Effector CD4-positive, alpha-beta T cell (primary cell): Measurements from ENCODE around the gene FMN2.

Experiments
- DNase-seq: peaks from one replicate; pipeline ENCODE4 v3.0.0-alpha.2; 2020

The FMN2 gene

DNA sequence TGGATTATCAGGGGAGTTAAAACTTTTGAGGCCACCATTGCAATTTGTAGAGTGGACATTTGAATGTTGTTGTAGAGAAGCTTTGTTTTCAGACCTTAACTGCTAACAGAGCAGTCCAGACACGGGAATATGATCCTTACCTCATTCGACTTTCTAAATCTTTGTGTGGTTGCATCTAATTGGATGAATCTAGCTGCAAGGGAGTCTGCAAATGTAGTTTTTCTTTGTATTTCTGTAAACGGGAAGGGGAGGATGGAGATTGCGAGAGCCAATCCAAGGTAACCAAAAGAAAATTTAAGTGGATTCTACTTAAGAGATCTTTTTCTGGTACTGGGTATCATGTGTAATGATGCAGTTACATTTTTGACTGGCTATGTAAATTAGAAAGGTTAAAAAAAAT, 110.2 kb downstream of the FMN2 start:
- no peak for DNase-seq

DNA sequence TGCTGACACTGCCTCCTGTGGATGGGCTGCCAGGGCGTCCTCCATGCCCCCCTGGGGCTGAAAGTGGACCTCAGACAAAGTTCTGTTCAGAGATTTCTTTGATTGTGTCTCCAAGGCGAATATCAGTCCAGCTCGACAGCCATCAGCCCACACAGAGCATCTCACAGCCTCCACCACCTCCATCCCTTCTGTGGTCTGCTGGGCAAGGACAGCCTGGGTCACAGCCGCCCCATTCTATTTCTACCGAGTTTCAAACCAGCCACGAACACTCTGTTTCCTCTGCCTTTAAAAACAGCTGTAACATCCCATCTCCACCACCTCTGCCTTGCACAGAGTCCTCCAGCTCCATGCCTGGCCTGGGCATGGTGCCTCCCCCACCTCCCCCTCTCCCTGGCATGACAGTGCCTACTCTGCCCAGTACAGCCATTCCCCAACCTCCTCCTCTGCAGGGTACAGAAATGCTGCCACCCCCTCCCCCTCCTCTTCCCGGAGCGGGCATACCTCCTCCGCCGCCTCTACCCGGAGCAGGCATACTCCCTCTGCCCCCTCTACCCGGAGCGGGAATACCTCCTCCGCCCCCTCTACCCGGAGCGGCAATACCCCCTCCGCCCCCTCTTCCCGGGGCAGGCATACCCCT, 115.5 kb downstream of the FMN2 start:
- DNase-seq: no peak

DNA sequence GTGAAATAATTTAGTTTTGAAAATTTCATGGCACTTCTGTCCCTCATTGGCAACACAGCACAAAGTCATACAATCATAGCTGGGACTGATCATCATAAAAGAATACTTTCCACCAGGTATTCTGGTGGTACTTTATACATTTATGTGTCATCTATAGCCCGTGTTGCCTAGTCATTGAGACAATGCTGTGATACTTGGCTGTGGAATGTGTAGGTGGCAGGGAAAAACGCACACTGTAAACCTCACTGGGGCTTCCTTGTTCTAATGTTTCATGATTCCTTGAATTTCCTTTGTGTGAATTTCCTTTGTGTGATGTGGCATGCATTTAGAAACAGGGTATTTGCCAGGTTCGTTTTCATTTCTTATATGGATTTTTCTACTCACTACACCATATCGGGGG, 118.3 kb downstream of the FMN2 start:
- no peak for DNase-seq

DNA sequence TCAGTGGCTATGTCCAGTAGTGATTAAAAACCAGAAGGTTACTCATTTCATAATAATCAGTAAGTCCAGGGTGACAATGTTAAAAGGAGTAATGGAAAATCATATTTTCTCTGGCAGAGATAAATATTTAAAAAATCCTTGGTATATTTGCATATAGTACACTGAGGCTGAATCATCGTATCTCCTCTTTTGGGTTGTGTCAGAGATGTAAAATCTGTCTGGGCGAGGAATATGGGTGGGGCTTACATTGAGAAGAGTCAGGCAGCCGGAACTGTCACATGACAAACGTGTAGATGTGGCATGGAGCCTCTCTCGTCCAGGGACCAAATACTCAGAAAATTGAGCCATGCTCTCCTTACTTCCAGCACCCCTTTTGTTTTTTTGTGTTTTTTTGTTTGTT, 120.9 kb downstream of the FMN2 start:
- DNase-seq: no peak

DNA sequence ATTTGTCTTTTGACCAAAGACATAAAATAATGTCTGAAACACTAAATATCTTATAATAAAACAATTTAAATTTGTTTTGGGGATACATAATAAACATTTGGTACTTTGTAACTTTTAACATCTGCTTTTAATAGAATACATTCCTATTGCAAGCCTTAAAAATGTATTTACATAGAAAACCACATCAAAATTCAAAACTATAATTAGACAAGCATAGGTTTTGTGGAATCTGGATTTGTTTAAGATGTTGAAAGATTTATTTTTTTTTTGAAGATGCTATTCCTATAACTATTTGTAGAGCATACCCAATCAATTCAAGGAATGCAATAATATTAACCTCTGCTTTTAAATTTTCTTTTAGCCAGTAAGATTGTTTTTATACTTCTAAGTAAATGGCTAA, 125.7 kb downstream of the FMN2 start:
- DNase-seq: no peak

DNA sequence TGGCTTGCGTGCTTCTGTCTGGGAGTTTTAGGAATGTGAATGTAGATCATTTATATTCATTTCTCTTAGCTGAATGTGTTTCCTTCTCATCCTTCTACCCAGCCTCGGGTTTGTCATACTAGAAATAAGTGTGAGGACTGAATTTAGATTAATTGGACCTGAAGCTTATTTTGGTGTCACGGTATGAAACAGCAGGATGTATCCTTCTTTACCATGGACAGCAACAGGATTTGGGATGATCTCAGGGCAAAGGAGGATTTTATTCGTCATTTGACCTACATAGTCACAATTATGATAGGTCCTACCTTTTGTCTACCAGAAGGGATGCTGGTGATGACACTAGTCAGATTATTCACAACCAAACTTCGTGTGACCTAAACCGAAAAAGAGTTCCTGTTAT, 127.4 kb downstream of the FMN2 start:
- DNase-seq: no peak

DNA sequence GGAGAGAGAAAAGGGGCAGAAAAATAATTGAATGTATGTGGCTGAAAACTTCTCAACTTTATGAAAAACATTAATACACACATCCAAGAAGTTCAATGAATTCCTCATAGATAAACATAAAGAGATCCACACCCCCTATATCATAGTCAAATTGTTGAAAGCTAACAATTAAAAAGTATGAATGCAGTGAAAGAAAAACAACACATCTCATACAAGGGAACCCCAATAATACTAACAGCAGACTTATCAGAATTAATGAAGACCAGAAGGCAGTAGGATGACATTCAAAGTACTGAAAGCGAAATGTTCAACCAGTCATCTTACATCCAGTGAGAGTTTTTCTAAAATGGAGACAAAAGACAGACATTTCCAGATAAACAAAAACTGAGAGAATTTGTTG, 134.4 kb downstream of the FMN2 start:
- DNase-seq: no peak

DNA sequence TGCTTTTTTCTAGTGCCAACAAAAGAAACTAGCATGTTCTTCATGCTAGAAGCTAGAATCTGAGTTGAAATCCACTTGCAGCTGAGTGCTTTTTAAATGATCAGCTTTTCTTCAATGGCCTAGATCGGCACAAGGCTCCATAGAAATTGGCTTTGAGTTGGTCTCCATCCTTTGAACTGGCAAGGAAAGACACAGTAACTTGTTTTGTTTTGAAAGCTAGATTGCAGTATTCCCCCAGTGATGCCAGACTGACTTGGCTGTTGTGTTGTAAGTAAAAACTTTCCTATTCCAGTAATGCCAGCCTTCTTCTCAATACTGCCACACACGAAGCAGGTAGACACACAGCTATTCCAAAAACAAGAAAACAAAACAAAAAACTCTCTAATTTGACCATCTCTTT, 139.1 kb downstream of the FMN2 start:
- no peak for DNase-seq

DNA sequence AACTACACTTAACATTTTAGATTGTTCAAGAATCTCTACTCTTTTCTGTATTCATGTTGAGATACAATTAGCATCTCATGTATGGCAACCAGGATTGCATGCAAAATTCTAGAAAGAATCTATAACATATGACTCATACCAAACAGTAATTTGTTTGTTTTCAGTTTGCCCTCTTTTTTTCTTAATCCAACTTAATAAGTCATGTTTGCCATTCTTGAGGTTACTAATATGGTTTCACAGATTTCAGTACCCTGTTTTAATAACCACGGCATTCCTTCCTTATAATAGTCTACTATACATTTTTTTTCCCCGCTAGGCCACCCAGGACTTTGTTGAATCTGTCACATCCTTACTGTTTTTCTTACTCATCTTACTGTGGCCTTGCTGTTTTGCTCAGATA, 140.8 kb downstream of the FMN2 start:
- no peak for DNase-seq

DNA sequence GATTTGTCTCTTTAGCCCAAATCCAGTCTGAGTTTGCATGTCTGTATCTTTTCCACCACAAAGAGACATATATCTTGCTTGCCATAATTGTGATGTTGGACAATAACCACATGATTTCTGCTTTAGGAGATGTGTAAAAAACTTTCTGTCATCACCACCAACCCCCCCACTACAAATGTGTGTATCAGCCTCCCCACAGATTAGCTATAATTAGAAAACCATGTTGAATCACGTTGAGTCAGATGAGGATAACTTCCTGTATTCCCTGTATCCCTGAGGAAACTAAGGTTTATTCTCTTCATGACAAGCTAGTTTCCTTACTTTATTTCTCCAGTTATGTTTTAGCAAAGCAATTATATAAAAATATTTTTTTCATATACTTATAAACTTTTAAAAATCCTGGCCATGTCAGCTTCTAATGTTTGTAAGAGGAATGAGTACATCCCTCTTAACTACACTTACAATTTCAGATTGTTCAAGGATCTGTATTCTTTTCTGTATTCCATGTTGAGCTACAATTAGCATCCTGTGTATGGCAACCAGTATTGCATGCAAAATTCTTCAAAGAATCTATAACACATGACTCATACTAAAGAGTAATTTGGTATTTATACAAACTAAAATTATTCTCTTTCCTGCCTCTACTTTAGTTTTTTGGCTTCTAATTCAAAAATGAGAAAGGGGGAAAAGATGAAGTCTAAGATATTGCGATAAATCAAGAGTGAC, 143.0 kb downstream of the FMN2 start:
- DNase-seq: no peak

DNA sequence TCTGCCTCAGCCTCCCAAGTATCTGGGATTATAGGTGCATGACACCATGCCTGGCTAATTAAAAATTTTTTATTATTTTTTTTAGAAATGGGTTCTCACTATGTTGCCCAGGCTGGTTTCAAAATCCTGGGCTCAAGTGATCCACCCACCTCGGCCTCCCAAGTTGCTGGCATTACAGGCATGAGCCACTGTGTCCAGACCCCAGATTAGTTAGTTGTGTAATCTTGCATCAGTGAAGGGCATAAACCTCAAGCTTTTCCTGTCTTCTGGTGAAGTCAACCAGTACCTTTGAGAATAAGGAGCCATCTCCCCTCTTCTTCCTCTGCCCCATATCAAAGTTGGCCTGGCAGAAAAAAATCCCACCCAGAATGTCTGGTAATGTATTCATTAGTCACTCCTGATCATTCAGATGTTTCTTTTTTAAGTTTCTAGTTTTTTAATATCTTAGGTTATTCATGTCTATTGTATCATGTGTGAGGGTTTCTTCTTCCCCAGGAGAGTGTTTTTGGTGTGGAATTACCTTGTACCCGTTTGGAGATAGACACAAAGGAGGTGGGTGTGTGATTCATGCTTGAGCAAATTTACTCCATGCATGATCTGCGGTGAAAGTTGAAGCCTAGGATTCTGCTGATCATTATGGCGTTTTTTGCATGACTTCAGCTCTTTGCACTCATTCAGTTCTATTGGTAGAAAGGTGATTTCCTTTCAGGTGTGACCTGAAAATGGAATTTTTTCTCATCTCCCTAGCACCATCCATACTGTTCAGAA, 144.0 kb downstream of the FMN2 start:
- no peak for DNase-seq

DNA sequence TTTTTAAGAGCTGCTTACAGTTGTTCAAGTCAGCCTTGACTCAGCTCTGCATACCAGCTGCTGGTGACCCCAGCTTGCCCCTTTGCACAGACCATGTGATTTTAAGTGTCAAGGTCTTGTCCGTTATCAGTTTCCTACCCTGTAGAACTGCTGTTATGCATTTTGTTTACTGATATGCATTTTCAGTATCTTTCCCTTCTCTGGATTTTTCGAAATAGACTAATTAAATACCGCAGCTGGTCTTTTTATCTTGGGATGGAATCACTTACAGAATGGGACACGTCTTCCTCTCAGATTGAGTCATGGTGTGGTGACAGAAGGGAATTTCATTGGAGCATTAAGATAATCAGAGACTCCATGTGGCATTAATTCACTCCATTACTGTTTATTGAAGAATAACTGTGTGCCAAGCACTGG, 145.6 kb downstream of the FMN2 start:
- no peak for DNase-seq

DNA sequence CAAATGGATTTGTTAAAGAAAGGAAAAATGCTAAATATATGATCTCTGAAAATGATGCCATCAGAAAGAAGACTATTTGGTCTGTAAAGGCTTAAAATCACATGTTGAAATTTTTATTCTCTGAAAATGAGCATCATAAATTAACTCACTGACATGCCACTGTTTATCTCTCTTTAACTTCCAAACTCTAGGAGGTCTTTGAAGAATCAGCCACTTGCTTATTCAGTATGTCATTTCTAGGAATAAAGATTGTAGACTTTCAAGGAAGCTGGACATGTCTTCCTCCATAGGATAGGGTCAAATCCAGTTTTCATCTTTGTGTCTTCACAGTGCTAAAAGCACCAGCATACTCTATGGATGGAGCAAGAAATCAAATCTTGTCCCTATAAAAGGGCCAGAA, 147.6 kb downstream of the FMN2 start:
- DNase-seq: no peak

DNA sequence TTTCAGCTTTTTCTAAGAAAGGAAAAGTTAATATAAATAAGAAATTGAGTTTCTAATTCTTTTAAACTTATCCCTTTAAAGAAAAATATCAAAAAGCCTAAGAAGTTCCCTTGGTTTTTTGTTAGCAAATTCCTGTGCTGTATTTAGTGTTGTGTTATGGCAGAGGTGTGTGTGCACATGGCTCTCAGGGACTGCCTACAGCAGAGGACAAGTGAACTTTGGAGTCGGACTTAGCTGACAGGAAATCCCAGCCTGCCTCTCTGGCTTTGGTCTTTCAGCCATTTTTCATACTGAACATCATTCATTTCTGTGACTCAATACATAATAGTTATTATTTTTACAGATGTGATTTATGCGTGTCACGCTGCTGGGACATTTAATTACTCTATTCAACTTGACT, 149.6 kb downstream of the FMN2 start:
- no peak for DNase-seq

DNA sequence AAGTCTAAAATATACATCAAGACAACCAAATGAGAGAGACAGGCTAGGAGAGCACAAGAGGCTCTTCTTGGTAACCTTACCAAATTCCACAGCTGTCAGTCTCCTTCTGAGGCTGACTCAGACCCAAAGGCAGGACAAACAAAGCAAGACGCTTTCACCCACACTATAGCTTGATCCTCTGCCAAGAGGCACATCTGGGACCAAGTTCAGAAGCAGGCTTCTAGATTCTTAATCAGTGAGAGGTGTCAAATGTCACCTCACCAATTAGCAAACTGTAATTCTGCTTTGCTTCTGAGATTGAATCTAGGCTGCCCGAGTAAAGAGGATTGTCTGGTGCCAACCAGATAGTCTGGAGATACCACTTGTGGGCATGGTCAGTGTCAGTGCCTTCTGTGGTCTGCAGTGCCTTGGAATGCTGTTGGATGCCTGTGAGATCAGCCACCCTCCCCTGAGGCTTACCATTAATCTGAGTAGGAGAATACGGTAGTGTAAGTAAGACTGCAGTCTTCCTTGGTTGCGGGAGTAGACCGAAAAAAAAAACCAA, 151.0 kb downstream of the FMN2 start:
- no peak for DNase-seq

DNA sequence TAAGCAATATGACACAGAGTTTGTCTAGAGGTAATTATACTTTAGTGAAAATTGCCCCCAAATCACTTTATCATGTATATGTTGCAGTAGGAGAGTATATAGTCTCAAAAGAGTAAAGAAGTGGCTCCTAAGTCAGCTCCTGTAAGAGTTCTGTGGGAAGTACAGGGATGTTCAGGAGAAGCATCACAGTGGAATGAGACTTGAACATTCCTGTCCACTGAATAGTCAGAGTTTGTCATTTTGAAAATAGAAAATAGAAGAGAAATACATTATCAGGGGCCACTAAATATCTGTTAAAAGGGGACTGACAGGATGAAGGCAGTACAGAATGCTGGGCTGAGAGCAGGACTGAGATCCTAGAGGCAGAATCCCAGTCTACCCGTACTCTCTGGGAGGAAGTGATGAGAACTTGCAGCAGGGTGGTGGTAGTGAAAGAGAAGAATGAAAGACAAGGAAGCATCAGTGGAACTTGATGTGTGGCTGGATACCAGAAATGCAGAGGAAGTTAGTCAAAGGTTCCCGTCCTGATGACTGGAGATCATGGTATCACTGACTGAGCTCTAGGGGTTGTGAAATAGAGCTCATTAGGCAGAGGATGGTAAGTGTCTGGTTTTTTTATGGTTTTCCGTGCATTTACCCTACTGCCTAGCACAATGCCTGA, 153.4 kb downstream of the FMN2 start:
- DNase-seq: no peak

DNA sequence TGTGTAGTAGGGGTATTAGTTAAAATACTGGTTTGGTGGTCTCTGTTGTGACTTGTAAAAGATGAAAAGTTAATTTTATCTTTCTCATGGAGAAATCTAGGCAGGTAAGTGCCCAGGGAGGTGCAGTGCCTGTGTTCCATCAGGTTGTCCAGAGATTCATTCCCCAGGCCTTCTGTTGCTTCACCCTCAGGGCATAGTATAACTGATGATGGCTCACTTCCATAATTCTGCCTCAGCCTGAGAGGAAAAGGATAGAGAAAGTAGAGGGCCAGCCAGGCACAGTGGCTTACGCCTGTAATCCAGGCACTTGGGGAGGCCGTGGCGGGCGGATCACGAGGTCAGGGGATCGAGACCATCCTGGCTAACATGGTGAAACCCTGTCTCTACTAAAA, 153.9 kb downstream of the FMN2 start:
- DNase-seq: no peak

DNA sequence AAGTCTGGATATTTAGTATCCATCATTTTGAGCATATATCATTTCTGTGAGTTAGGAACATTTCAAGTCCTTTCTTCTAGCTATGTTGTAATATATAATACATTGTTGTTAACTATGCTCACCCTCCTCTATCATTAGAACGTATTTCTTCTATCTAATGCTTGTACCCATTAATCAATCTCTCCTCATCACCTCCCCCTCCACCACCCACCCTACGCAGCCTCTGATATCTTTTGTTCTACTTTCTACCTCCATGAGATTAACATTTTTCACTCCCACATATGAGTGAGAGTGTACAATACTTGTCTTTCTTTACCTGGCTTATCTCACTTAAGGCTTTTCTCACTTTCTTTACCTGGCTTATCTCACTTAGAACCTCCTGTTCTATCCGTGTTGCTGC, 156.2 kb downstream of the FMN2 start:
- no peak for DNase-seq

DNA sequence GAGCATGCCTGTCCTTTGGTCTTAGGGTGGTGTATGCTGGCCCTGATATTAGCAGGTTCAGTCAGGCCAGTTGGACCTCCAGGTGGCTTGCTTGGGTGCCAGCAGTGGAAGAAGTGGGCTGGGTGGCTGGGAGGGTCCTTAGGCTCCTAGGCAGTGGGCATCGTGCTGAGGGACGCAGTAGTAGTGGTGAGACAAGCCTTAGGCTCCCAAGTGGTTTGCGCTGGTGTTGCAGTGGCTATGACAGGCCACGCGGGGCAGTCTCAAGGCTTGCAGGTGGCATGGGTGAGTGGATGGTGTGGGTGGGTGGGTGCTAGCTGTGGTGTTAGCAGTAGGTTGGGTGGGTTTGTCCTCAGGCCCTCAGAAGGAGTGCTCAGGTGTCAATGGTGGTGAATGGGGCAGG, 162.3 kb downstream of the FMN2 start:
- DNase-seq: no peak

DNA sequence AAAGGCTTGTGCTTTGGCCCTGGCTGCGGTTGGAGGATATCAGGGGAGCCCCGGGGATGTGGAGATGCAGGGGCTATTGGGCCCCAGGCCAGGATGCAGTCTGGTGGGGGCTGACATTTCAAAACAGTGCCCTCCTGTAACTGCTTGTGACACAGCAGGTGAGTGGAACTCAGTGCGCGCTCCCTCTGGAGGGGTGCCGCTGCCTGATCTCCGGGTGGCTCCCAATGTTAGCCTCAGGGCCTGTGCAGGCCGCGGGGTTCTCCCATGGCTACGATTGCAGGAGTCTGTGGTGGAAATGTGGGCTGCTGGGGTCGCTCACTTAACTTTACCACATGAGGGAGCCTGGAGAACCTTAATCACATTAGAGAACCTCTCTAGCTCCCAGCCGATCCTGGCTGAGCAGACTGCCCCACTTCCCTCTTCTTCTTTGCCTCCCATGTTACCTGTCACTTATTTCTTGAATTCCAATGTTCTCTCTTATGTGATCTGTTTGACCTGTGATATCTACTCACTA, 163.2 kb downstream of the FMN2 start:
- no peak for DNase-seq

DNA sequence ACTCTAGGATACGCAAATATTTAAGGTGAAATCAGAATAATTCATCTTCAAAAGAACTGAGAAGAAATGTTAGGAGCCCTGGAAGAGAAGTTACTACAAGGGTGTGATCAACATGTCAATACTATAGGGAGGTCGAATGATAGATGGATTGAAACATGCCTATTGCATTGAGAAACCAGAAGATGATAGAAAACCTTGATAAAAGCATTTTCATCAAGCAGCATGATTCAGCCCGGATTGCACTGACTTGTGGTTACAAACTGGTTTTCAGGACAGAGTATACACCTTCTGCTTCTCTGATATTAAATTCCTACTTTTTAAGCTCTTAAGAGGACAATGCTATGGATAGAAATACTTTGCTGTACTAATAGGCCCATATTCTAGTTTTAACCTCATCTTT, 164.2 kb downstream of the FMN2 start:
- DNase-seq: no peak

DNA sequence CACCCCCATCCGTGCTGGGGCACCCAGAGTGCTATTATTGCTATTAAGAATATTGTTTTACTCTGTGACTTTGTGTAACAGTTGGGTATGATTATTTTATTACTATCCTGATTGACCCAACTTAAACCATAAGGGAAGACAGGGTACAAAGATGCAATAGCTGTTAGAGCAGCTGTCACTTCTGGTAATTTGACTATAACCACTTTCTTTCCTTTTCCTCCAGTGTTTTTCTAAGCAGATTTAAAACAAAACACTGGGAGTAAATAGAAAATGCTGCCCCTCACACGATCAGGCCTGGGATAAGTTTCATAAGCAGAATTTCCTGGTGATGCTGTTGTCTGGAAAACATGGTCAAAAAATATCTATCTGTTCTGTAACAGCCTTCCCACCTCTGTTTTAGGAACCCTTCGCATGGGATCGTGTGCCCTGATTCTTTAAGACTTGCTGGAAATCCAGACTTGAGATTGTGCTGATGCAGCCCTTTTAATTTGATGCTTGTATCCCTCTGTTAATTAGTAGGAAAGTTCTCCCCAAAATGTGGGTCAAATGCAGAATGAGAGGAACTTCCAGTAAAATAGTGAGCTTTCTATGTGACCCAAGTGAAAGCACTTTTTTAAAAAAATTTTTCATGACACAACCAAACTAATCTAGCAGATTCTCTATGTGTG, 165.3 kb downstream of the FMN2 start:
- no peak for DNase-seq

DNA sequence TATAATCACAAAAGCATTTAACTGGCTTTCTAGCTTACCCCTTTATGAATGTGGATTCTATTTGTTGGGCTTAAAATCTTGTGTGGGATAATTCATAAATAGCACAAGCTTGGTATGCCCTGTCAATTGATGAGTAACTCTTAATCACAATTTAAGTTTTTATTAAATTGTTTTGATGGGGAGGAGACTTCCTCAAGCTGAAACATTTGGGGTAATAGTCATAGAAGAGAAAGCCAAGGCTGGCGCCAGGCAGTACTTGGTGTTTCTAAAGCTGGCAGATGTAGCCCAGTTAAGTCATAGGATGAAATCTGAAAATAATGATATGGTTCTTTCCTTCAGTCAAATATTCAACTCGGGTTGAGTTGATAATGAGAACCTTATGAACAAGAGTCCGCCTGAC, 167.2 kb downstream of the FMN2 start:
- DNase-seq: no peak
